ENCODE measurements around the gene GYS1. TPM values are rescaled to one million over a fixed set of nuclear protein-coding genes. Genes with fewer than 3 reads are reported as not detected.

The GYS1 gene
- total RNA-seq, 1 experiment from 2014 or later, result 59.6 TPM

GRCh38 chr19:48965040-48965805, 27.9 kb downstream of the GYS1 start, which contains the start of gene FTL:
Gene FTL, plus strand, starts transcription at chr19:48965309. Its CDS starts 199 bp downstream, at chr19:48965508.
- TF ChIP-seq CTCF (IDR thresholded peaks at IDR 0.05; ENCODE audit: unreplicated experiment), result no peak
- H3K4me3 Mint-ChIP-seq (ENCODE audit: low read depth, unreplicated experiment), result peak within 1 kb of the TSS; percentile 98
- no peaks in the 10 kb centered on the region for H3K9me3 Mint-ChIP-seq (ENCODE audit: low read depth, unreplicated experiment)
- H3K36me3 Mint-ChIP-seq (ENCODE audit: insufficient read depth, unreplicated experiment), result peaks cover 96% of the 10 kb centered on the region
- intact Hi-C loops (cut with micrococcal nuclease; ENCODE audit: unreplicated experiment), result loop anchor here (2.0 to 5.0 kb wide), 2 partner anchors 90 to 328 kb away; partner anchors contain the start of gene DBP
- H3K27me3 Mint-ChIP-seq (ENCODE audit: unreplicated experiment), result no peaks in the 10 kb centered on the region
- peaks cover 50% of the 10 kb centered on the region for H3K4me1 Mint-ChIP-seq (ENCODE audit: low read depth, unreplicated experiment)
- CTCF ChIA-PET, result interaction anchor here (0.7 to 1.2 kb wide), 2 partner anchors 111 to 122 kb away, joined by 3 read pairs; no protein-coding TSS in a partner anchor
- no TSS peak for BruUV-seq (replicated peaks)
- DNase-seq, result peak; percentile 97
- H3K27ac Mint-ChIP-seq (ENCODE audit: unreplicated experiment), result peak within 1 kb of the TSS; percentile 99

GRCh38 chr19:48964205-48965039, 28.7 kb downstream of the GYS1 start:
- Mint-ChIP-seq H3K27me3 (ENCODE audit: unreplicated experiment) (no peaks in the 10 kb centered on the region), H3K4me1 (ENCODE audit: low read depth, unreplicated experiment) (peaks cover 50% of the 10 kb centered on the region), H3K4me3 (ENCODE audit: low read depth, unreplicated experiment) (peak overlapping the region; percentile 98), H3K9me3 (ENCODE audit: low read depth, unreplicated experiment) (no peaks in the 10 kb centered on the region), H3K27ac (ENCODE audit: unreplicated experiment) (peak overlapping the region; percentile 99), H3K36me3 (ENCODE audit: insufficient read depth, unreplicated experiment) (peaks cover 93% of the 10 kb centered on the region)
- TF ChIP-seq CTCF (IDR thresholded peaks at IDR 0.05; ENCODE audit: unreplicated experiment), result no peak
- BruUV-seq (replicated peaks), result TSS peak; percentile 21
- peak; percentile 38 for DNase-seq
- CTCF ChIA-PET, result interaction anchor here (0.7 to 1.3 kb wide), 3 partner anchors 10 to 122 kb away, joined by 3 to 4 read pairs (median 3); partner anchors contain the start of gene BAX
- intact Hi-C loops (cut with micrococcal nuclease; ENCODE audit: unreplicated experiment), result loop anchor here (2.0 to 5.0 kb wide), 2 partner anchors 90 to 327 kb away; partner anchors contain the start of gene DBP

GRCh38 chr19:48963371-48964204, 29.5 kb downstream of the GYS1 start:
- Mint-ChIP-seq H3K27ac (ENCODE audit: unreplicated experiment) (peak overlapping the region; percentile 99), H3K4me3 (ENCODE audit: low read depth, unreplicated experiment) (peak overlapping the region; percentile 98), H3K36me3 (ENCODE audit: insufficient read depth, unreplicated experiment) (peaks cover 94% of the 10 kb centered on the region), H3K27me3 (ENCODE audit: unreplicated experiment) (no peaks in the 10 kb centered on the region), H3K4me1 (ENCODE audit: low read depth, unreplicated experiment) (peaks cover 50% of the 10 kb centered on the region), H3K9me3 (ENCODE audit: low read depth, unreplicated experiment) (no peaks in the 10 kb centered on the region)
- TF ChIP-seq CTCF (IDR thresholded peaks at IDR 0.05; ENCODE audit: unreplicated experiment), result no peak
- intact Hi-C loops (cut with micrococcal nuclease; ENCODE audit: unreplicated experiment), result loop anchor here (2.0 kb wide), 1 partner anchor 89 kb away; no protein-coding TSS in a partner anchor
- peak; percentile 75 for DNase-seq
- no TSS peak for BruUV-seq (replicated peaks)
- CTCF ChIA-PET, result interaction anchor here (1.3 kb wide), 1 partner anchor 9 kb away, joined by 4 read pairs; the partner anchor contains the start of gene BAX

- CTCF ChIA-PET, result interaction anchor here (0.6 to 0.9 kb wide), 2 partner anchors 8 to 183 kb away, joined by 3 to 6 read pairs; no protein-coding TSS in a partner anchor
- Mint-ChIP-seq H3K4me1 (ENCODE audit: low read depth, unreplicated experiment) (peaks cover 50% of the 10 kb centered on the region), H3K27ac (ENCODE audit: unreplicated experiment) (peak overlapping the region; percentile 99), H3K9me3 (ENCODE audit: low read depth, unreplicated experiment) (no peaks in the 10 kb centered on the region), H3K4me3 (ENCODE audit: low read depth, unreplicated experiment) (peak overlapping the region; percentile 98), H3K27me3 (ENCODE audit: unreplicated experiment) (no peaks in the 10 kb centered on the region), H3K36me3 (ENCODE audit: insufficient read depth, unreplicated experiment) (peaks cover 97% of the 10 kb centered on the region)
- no TSS peak for BruUV-seq (replicated peaks)
- intact Hi-C loops (cut with micrococcal nuclease; ENCODE audit: unreplicated experiment), result no loop called here
- no peak for DNase-seq
- TF ChIP-seq CTCF (IDR thresholded peaks at IDR 0.05; ENCODE audit: unreplicated experiment), result no peak
These were observed 30.3 kb downstream of the GYS1 start for GRCh38 chr19:48962849-48963165.
